Fibroblast of lung (primary cell): ENCODE results near the gene UNC45B. TPM values are rescaled to one million over a fixed set of nuclear protein-coding genes. Genes with fewer than 3 reads are reported as not detected.
"Not testable (repeated sequence)": the region's sequence is repeated elsewhere in the genome, so short reads cannot be mapped to it uniquely, and the experiment has no call there.

Source experiments
- DNase-seq, 2 donors: peaks; one replicate each; pipeline versions ENCODE4 v3.0.0 to v3.0.0-alpha.2; 2010; ENCODE audit warnings: low read depth in 2 of 2
- H2AFZ ChIP-seq: 2 replicates; pipeline ENCODE4 v1.5.1; 2012; ENCODE audit warnings: low read length, control low read depth, inconsistent platforms
- H3K27ac ChIP-seq: 2 replicates; pipeline ENCODE4 v1.5.1; 2011; ENCODE audit warnings: low read length, control low read depth; ENCODE audit not compliant: insufficient read depth
- H3K27me3 ChIP-seq: 2 replicates; pipeline ENCODE4 v1.5.1; 2011; ENCODE audit warnings: mild to moderate bottlenecking, low read length; ENCODE audit not compliant: control insufficient read depth, insufficient read depth
- H3K36me3 ChIP-seq: 2 replicates; pipeline ENCODE4 v1.5.1; 2011; ENCODE audit warnings: low read length; ENCODE audit not compliant: control insufficient read depth, insufficient read depth
- H3K4me1 ChIP-seq: 2 replicates; pipeline ENCODE4 v1.5.1; 2011; ENCODE audit warnings: low read length; ENCODE audit not compliant: control insufficient read depth, insufficient read depth; ENCODE audit errors: extremely low read depth
- H3K4me2 ChIP-seq: 2 replicates; pipeline ENCODE4 v1.5.1; 2011; ENCODE audit warnings: low read length, control low read depth; ENCODE audit not compliant: insufficient read depth; ENCODE audit errors: extremely low read depth
- H3K4me3 ChIP-seq, 4 experiments: fragments of 200-600 bp in 1 of 4; sonication (generic) in 1 of 4; replicated peaks in 1 of 4; 2 replicates each; pipeline ENCODE4 v1.5.1; 2011 to 2016; ENCODE audit warnings: low read length in 4 of 4, low read depth in 3 of 4, mild to moderate bottlenecking in 3 of 4, control low read depth in 2 of 4, inconsistent platforms in 1 of 4, mixed read lengths in 1 of 4; ENCODE audit not compliant: insufficient read depth in 1 of 4; ENCODE audit errors: control extremely low read depth in 1 of 4
- H3K79me2 ChIP-seq: 2 replicates; pipeline ENCODE4 v1.5.1; 2012; ENCODE audit warnings: mild to moderate bottlenecking, low read length, inconsistent platforms; ENCODE audit not compliant: control insufficient read depth, insufficient read depth
- H3K9ac ChIP-seq: 2 replicates; pipeline ENCODE4 v1.5.1; 2011; ENCODE audit warnings: mild to moderate bottlenecking, low read length, control low read depth; ENCODE audit not compliant: insufficient read depth
- H3K9me3 ChIP-seq: 2 replicates; pipeline ENCODE4 v1.5.1; 2012; ENCODE audit warnings: low read depth, low read length; ENCODE audit not compliant: control insufficient read depth, insufficient read depth
- H4K20me1 ChIP-seq: 2 replicates; pipeline ENCODE4 v1.5.1; 2011; ENCODE audit warnings: low read length; ENCODE audit not compliant: control insufficient read depth, insufficient read depth; ENCODE audit errors: extremely low read depth
- CTCF ChIP-seq, 2 donors: IDR thresholded peaks in 1 of 2; conservative IDR thresholded peaks in 1 of 2; 1 replicate in 1 of 2; 2 replicates in 1 of 2; pipeline ENCODE4 v1.5.1; 2011 to 2012; ENCODE audit warnings: low read length in 2 of 2, control low read depth in 1 of 2, inconsistent platforms in 1 of 2, low read depth in 1 of 2, mild to moderate bottlenecking in 1 of 2
- EZH2 ChIP-seq: IDR thresholded peaks from 2 replicates; pipeline ENCODE4 v1.5.1; 2012; ENCODE audit warnings: low read length, control low read depth, mild to moderate bottlenecking; ENCODE audit errors: missing control alignments
- polyA plus RNA-seq, 2 donors: library from polyadenylated mRNA; depleted of rRNA in 1 of 2; stranded (reverse) in 1 of 2; unstranded in 1 of 2; fragments of >200 nt; gene quantifications; 2 replicates each; pipeline ENCODE4 v1.2.1, GENCODE V29; 2011 to 2012; ENCODE audit warnings: missing spikeins in 1 of 2
- total RNA-seq: library from RNA; depleted of rRNA; stranded (reverse); fragments of >200 nt; gene quantifications from 2 replicates; pipeline ENCODE4 v1.2.1, GENCODE V29; 2014

Gene UNC45B
- total and polyA plus RNA-seq, 2 donors (not counting 1 experiment from before 2014, with no cell fraction given), result not detected

GRCh38 chr17:35101725-35102124 lies 45.9 kb upstream of the UNC45B start:
- Histone ChIP-seq H4K20me1 (no peaks in the 10 kb centered on the region), H3K79me2 (no peaks in the 10 kb centered on the region), H2AFZ (no peak overlapping the region), H3K9me3 (no peaks in the 10 kb centered on the region), H3K4me1 (no peaks in the 10 kb centered on the region), H3K9ac (no peak overlapping the region), H3K4me3 (no peak overlapping the region), H3K27ac (no peak overlapping the region), H3K4me2 (no peak overlapping the region), H3K27me3 (no peaks in the 10 kb centered on the region), H3K36me3 (peaks cover 3% of the 10 kb centered on the region)
- TF ChIP-seq EZH2 (no peak), CTCF (conservative IDR thresholded peaks at IDR 0.05 in 1 of 2, IDR thresholded peaks at IDR 0.05 in 1 of 2; ENCODE audit: low read depth in 1 of 2, low read length in 2 of 2) (no peak)
- DNase-seq, result no peak

GRCh38 chr17:35103271-35103670 lies 44.3 kb upstream of the UNC45B start:
- Histone ChIP-seq H3K27ac (no peak overlapping the region), H3K9ac (no peak overlapping the region), H3K36me3 (no peaks in the 10 kb centered on the region), H2AFZ (no peak overlapping the region), H3K9me3 (no peaks in the 10 kb centered on the region), H3K4me2 (no peak overlapping the region), H3K79me2 (no peaks in the 10 kb centered on the region), H3K27me3 (no peaks in the 10 kb centered on the region), H3K4me1 (no peaks in the 10 kb centered on the region), H3K4me3 (no peak overlapping the region), H4K20me1 (no peaks in the 10 kb centered on the region)
- TF ChIP-seq CTCF (conservative IDR thresholded peaks at IDR 0.05 in 1 of 2, IDR thresholded peaks at IDR 0.05 in 1 of 2; ENCODE audit: low read depth in 1 of 2, low read length in 2 of 2) (no peak), EZH2 (no peak)
- DNase-seq, result no peak

- H4K20me1 ChIP-seq, result no peaks in the 10 kb centered on the region
- no peak for DNase-seq
- TF ChIP-seq CTCF (conservative IDR thresholded peaks at IDR 0.05 in 1 of 2, IDR thresholded peaks at IDR 0.05 in 1 of 2; ENCODE audit: low read depth in 1 of 2, low read length in 2 of 2), result no peak
- TF ChIP-seq EZH2, result no peak
Measured at GRCh38 chr17:35104844-35105450, 42.7 kb upstream of the UNC45B start.

GRCh38 chr17:35110791-35111190 lies 36.8 kb upstream of the UNC45B start:
- H3K79me2 ChIP-seq, H3K4me1 ChIP-seq: not testable (repeated sequence)

More at GRCh38 chr17:35104844-35105450, 42.7 kb upstream of the UNC45B start:
- no peak overlapping the region for H3K27ac ChIP-seq
- no peaks in the 10 kb centered on the region for H3K36me3 ChIP-seq
- H3K4me1 ChIP-seq, result no peaks in the 10 kb centered on the region
- H3K9me3 ChIP-seq, result no peaks in the 10 kb centered on the region
- H3K9ac ChIP-seq, result no peak overlapping the region
- no peak overlapping the region for H3K4me2 ChIP-seq
- no peaks in the 10 kb centered on the region for H3K79me2 ChIP-seq
- no peak overlapping the region for H2AFZ ChIP-seq
- no peaks in the 10 kb centered on the region for H3K27me3 ChIP-seq
- H3K4me3 ChIP-seq, result no peak overlapping the region

More at GRCh38 chr17:35110791-35111190, 36.8 kb upstream of the UNC45B start:
- H3K36me3 ChIP-seq, H3K9ac ChIP-seq, H3K4me2 ChIP-seq, H2AFZ ChIP-seq, H3K27me3 ChIP-seq, H3K9me3 ChIP-seq, H3K27ac ChIP-seq, DNase-seq, H3K4me3 ChIP-seq, H4K20me1 ChIP-seq: not testable (repeated sequence)
